OCI-LY1 (cell line): ENCODE measurements around the gene PRKG1.

Experiments used
- H2AFZ ChIP-seq: fragments of 200-600 bp; sonication (generic), shearing (Covaris generic); 2 replicates; pipeline ENCODE4 v1.6.0; 2014; ENCODE audit warnings: antibody characterized with exemption, mild to moderate bottlenecking, low read length
- H3F3A ChIP-seq: fragments of 200-600 bp; sonication (generic), shearing (Covaris generic); 2 replicates; pipeline ENCODE4 v1.6.0; 2014; ENCODE audit warnings: mild to moderate bottlenecking, antibody characterized with exemption, low read length, moderate library complexity; ENCODE audit not compliant: insufficient read depth
- H3K27ac ChIP-seq: fragments of 200-600 bp; sonication (generic); 2 replicates; pipeline ENCODE4 v1.5.1; 2014; ENCODE audit warnings: low read length, mixed run types, mild to moderate bottlenecking, low read depth; ENCODE audit not compliant: poor library complexity, severe bottlenecking
- H3K27me3 ChIP-seq: fragments of 200-600 bp; sonication (generic); 2 replicates; pipeline ENCODE4 v1.6.0; 2014; ENCODE audit warnings: antibody characterized with exemption, mild to moderate bottlenecking, low read length, moderate library complexity; ENCODE audit not compliant: insufficient read depth
- H3K36me3 ChIP-seq: fragments of 200-600 bp; sonication (generic); 2 replicates; pipeline ENCODE4 v1.6.1; 2014; ENCODE audit warnings: mild to moderate bottlenecking, antibody characterized with exemption, low read length, moderate library complexity, mixed read lengths; ENCODE audit not compliant: insufficient read depth
- H3K4me1 ChIP-seq: fragments of 200-600 bp; sonication (generic); 2 replicates; pipeline ENCODE4 v1.5.1; 2014; ENCODE audit warnings: mild to moderate bottlenecking, low read length, moderate library complexity; ENCODE audit not compliant: insufficient read depth, severe bottlenecking
- H3K4me2 ChIP-seq: fragments of 200-600 bp; sonication (generic), shearing (Covaris generic); 2 replicates; pipeline ENCODE4 v1.6.1; 2014; ENCODE audit warnings: low read length
- H3K4me3 ChIP-seq: fragments of 200-600 bp; sonication (generic); 2 replicates; pipeline ENCODE4 v1.5.1; 2014; ENCODE audit warnings: low read length, low read depth, mild to moderate bottlenecking, mixed read lengths; ENCODE audit not compliant: poor library complexity, severe bottlenecking
- H3K79me2 ChIP-seq: fragments of 200-600 bp; shearing (Covaris generic); 2 replicates; pipeline ENCODE4 v1.6.1; 2016; ENCODE audit warnings: mixed run types, low read length, mixed read lengths; ENCODE audit not compliant: insufficient read depth
- H3K9ac ChIP-seq: fragments of 200-600 bp; sonication (generic), shearing (Covaris generic); 2 replicates; pipeline ENCODE4 v1.6.1; 2014; ENCODE audit warnings: mild to moderate bottlenecking, low read length, mixed read lengths
- H3K9me2 ChIP-seq: fragments of 200-600 bp; sonication (generic), shearing (Covaris generic); 2 replicates; pipeline ENCODE4 v1.6.1; 2014; ENCODE audit warnings: low read depth, mild to moderate bottlenecking, low read length, mixed read lengths
- H3K9me3 ChIP-seq: fragments of 200-600 bp; shearing (Covaris generic); 2 replicates; pipeline ENCODE4 v1.6.1; 2014; ENCODE audit warnings: low read length, mixed read lengths
- H4K20me1 ChIP-seq: fragments of 200-600 bp; sonication (generic), shearing (Covaris generic); 2 replicates; pipeline ENCODE4 v1.6.0; 2016; ENCODE audit warnings: mild to moderate bottlenecking, low read length; ENCODE audit not compliant: insufficient read depth
- CTCF ChIP-seq: fragments of 200-600 bp; sonication (generic), shearing (Covaris generic); IDR thresholded peaks from 2 replicates; pipeline ENCODE4 v1.5.1; 2017; ENCODE audit warnings: mild to moderate bottlenecking, antibody characterized with exemption, low read length, moderate library complexity, mixed read lengths
- EZH2 ChIP-seq: fragments of 200-600 bp; sonication (generic), shearing (Covaris generic); IDR thresholded peaks from 2 replicates; pipeline ENCODE4 v1.8.0; 2017; ENCODE audit warnings: borderline replicate concordance, mixed run types, mild to moderate bottlenecking, antibody characterized with exemption, low read length, moderate library complexity, mixed read lengths

Gene PRKG1

DNA sequence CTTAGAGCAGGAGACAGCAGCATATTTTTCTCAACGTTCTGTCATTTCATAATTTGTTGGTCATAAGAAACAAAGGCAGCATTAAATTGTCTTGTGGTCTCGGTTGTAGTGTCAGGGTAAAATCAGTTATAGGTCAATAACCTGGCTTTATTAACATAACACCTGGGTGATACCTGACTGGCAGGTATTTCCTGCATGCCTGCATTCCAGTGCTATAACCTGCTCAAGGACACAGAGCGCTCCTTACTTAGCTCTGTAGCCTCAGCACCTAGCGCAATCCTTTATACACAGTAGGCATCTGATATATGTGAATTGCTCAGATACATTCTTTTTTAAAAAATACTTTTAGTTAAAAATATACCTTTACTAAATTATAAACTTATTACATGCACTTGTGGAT, 38.9 kb upstream of the PRKG1 start:
- Histone ChIP-seq H3K4me3 (no peak overlapping the region), H3K4me1 (no peaks in the 10 kb centered on the region), H3K9me2 (no peaks in the 10 kb centered on the region), H3K36me3 (no peaks in the 10 kb centered on the region), H3F3A (no peaks in the 10 kb centered on the region), H3K79me2 (no peaks in the 10 kb centered on the region), H3K9ac (no peak overlapping the region), H3K27me3 (no peaks in the 10 kb centered on the region), H3K27ac (no peak overlapping the region), H4K20me1 (no peaks in the 10 kb centered on the region), H3K9me3 (no peaks in the 10 kb centered on the region), H3K4me2 (no peak overlapping the region), H2AFZ (no peak overlapping the region)
- TF ChIP-seq EZH2: no peak
- no peak for TF ChIP-seq CTCF

DNA sequence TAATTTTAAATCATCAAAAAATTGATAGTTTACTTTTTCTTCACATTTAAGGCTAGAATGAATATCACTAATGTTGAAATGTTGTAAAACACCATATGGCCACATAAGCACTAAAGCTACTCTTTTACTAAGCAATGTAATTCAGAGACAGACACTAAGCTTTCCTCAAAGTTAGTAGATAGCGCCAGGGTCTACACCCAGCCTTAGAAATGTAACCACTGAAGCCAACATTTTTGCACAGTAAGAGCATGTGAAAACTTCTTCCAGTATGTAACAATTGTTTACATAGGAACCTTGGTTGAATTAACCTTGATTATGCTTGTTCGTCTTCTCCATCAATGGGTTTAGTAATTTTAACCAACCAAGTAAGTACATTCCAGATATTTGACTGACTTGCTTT, 28.4 kb upstream of the PRKG1 start:
- TF ChIP-seq EZH2 (no peak), CTCF (no peak)
- no peaks in the 10 kb centered on the region for H3K27me3 ChIP-seq
- H3K79me2 ChIP-seq: no peaks in the 10 kb centered on the region
- no peak overlapping the region for H3K4me2 ChIP-seq
- no peak overlapping the region for H3K9ac ChIP-seq
- H3F3A ChIP-seq: no peaks in the 10 kb centered on the region
- no peaks in the 10 kb centered on the region for H3K9me3 ChIP-seq
- H3K4me3 ChIP-seq: no peak overlapping the region
- no peaks in the 10 kb centered on the region for H3K36me3 ChIP-seq
- H4K20me1 ChIP-seq: no peaks in the 10 kb centered on the region
- H3K9me2 ChIP-seq: no peaks in the 10 kb centered on the region
- H2AFZ ChIP-seq: no peak overlapping the region
- no peaks in the 10 kb centered on the region for H3K4me1 ChIP-seq
- H3K27ac ChIP-seq: no peak overlapping the region

- no peak overlapping the region for H2AFZ ChIP-seq
Observed at GRCh38 chr10:51046654-51047053, 27.6 kb upstream of the PRKG1 start.

More at GRCh38 chr10:51046654-51047053, 27.6 kb upstream of the PRKG1 start:
- no peaks in the 10 kb centered on the region for H3K27me3 ChIP-seq
- H3F3A ChIP-seq: no peaks in the 10 kb centered on the region
- no peaks in the 10 kb centered on the region for H3K9me2 ChIP-seq
- no peaks in the 10 kb centered on the region for H3K79me2 ChIP-seq
- no peak overlapping the region for H3K9ac ChIP-seq
- H3K9me3 ChIP-seq: no peaks in the 10 kb centered on the region
- no peaks in the 10 kb centered on the region for H4K20me1 ChIP-seq
- H3K36me3 ChIP-seq: no peaks in the 10 kb centered on the region
- H3K4me2 ChIP-seq: no peak overlapping the region
- H3K27ac ChIP-seq: no peak overlapping the region
- no peaks in the 10 kb centered on the region for H3K4me1 ChIP-seq
- H3K4me3 ChIP-seq: no peak overlapping the region
- TF ChIP-seq EZH2: no peak
- TF ChIP-seq CTCF: no peak
